Measurements from ENCODE around the gene ASB13. TPM values are rescaled to one million over a fixed set of nuclear protein-coding genes. Genes with fewer than 3 reads are reported as not detected.

ASB13 gene
- polyA plus RNA-seq, 1 donor from 2014 or later = 5.6 TPM

DNA sequence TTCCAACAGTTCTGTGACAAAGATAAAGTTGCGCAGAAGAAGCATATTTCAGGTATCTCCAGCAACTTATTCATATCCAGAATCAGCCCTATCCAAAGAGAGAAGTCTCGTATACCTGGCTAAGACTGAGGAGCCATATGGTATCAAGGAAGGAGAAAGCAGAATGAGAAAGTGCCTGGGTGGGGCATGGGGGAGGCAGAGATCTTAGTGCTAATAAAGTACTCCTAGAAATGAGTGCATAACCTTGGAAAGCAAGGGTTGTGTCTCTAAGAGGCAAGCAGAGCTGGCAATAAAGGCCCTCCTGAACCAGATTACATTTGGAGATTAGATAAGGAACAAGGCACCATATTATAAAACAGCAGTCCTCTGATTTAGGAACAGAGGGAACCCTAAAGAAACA lies 30.9 kb upstream of the ASB13 start:
- Histone ChIP-seq H3F3A (ENCODE audit: insufficient read depth, low read length, poor library complexity, severe bottlenecking) (no peaks in the 10 kb centered on the region), H3K9me2 (ENCODE audit: insufficient read depth, low read length) (no peaks in the 10 kb centered on the region), H3K79me2 (replicated peaks; ENCODE audit: insufficient read depth, low read length) (peaks cover 4% of the 10 kb centered on the region), H3K36me3 (ENCODE audit: insufficient read depth, low read length) (no peaks in the 10 kb centered on the region), H3K9ac (ENCODE audit: low read length) (no peak overlapping the region), H3K4me3 (ENCODE audit: low read length) (no peak overlapping the region), H3K9me3 (ENCODE audit: low read length) (no peaks in the 10 kb centered on the region), H3K27me3 (ENCODE audit: insufficient read depth, low read depth, low read length) (no peaks in the 10 kb centered on the region), H3K4me2 (ENCODE audit: low read length) (no peak overlapping the region), H3K27ac (ENCODE audit: low read length) (no peak overlapping the region), H2AFZ (ENCODE audit: low read depth, low read length) (no peak overlapping the region), H4K20me1 (ENCODE audit: insufficient read depth) (no peaks in the 10 kb centered on the region)
- TF ChIP-seq RAD21 (conservative IDR thresholded peaks at IDR 0.05) = no peak
- TF ChIP-seq, protein P1, sequence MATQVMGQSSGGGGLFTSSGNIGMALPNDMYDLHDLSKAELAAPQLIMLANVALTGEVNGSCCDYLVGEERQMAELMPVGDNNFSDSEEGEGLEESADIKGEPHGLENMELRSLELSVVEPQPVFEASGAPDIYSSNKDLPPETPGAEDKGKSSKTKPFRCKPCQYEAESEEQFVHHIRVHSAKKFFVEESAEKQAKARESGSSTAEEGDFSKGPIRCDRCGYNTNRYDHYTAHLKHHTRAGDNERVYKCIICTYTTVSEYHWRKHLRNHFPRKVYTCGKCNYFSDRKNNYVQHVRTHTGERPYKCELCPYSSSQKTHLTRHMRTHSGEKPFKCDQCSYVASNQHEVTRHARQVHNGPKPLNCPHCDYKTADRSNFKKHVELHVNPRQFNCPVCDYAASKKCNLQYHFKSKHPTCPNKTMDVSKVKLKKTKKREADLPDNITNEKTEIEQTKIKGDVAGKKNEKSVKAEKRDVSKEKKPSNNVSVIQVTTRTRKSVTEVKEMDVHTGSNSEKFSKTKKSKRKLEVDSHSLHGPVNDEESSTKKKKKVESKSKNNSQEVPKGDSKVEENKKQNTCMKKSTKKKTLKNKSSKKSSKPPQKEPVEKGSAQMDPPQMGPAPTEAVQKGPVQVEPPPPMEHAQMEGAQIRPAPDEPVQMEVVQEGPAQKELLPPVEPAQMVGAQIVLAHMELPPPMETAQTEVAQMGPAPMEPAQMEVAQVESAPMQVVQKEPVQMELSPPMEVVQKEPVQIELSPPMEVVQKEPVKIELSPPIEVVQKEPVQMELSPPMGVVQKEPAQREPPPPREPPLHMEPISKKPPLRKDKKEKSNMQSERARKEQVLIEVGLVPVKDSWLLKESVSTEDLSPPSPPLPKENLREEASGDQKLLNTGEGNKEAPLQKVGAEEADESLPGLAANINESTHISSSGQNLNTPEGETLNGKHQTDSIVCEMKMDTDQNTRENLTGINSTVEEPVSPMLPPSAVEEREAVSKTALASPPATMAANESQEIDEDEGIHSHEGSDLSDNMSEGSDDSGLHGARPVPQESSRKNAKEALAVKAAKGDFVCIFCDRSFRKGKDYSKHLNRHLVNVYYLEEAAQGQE (IDR thresholded peaks at IDR 0.05; ENCODE audit: borderline replicate concordance) = no peak
- no peak for TF ChIP-seq EZH2 (IDR thresholded peaks at IDR 0.05; ENCODE audit: borderline replicate concordance, insufficient read depth, low read length, poor library complexity, severe bottlenecking)
- TF ChIP-seq SMC3 (conservative IDR thresholded peaks at IDR 0.05; ENCODE audit: poor library complexity) = no peak
- no peak for TF ChIP-seq TAF1 (IDR thresholded peaks at IDR 0.05; ENCODE audit: low read depth)
- no peak for TF ChIP-seq POLR2AphosphoS5 (IDR thresholded peaks at IDR 0.05)
- TF ChIP-seq MXI1 (conservative IDR thresholded peaks at IDR 0.05; ENCODE audit: poor library complexity, severe bottlenecking) = no peak
- no peak for TF ChIP-seq EP300 (conservative IDR thresholded peaks at IDR 0.05; ENCODE audit: poor library complexity, severe bottlenecking)
- TF ChIP-seq, protein P2, sequence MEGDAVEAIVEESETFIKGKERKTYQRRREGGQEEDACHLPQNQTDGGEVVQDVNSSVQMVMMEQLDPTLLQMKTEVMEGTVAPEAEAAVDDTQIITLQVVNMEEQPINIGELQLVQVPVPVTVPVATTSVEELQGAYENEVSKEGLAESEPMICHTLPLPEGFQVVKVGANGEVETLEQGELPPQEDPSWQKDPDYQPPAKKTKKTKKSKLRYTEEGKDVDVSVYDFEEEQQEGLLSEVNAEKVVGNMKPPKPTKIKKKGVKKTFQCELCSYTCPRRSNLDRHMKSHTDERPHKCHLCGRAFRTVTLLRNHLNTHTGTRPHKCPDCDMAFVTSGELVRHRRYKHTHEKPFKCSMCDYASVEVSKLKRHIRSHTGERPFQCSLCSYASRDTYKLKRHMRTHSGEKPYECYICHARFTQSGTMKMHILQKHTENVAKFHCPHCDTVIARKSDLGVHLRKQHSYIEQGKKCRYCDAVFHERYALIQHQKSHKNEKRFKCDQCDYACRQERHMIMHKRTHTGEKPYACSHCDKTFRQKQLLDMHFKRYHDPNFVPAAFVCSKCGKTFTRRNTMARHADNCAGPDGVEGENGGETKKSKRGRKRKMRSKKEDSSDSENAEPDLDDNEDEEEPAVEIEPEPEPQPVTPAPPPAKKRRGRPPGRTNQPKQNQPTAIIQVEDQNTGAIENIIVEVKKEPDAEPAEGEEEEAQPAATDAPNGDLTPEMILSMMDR (IDR thresholded peaks at IDR 0.05; ENCODE audit: poor library complexity, severe bottlenecking) = no peak

DNA sequence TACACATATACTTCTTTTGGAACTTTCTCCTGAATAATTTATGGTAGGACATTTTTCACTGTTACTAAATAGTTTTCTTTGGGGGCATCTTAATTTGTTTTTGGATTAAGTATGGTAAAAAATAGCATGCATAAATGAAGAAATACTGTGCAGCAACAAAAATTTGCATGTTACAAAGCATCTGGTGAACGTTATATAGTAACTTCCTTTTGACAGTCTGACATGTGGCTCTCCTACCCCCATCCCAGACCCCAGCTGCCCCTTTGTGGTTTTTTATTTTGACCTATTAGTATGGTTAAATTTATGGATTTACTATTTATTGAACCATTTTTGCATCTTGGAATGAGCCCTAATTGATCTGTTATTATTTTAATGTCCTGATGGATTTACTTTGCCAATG lies 28.2 kb upstream of the ASB13 start:
- no peaks in the 10 kb centered on the region for H3F3A ChIP-seq (ENCODE audit: insufficient read depth, low read length, poor library complexity, severe bottlenecking)
- no peaks in the 10 kb centered on the region for H3K9me3 ChIP-seq (ENCODE audit: low read length)
- H3K79me2 ChIP-seq (replicated peaks; ENCODE audit: insufficient read depth, low read length) = peaks cover 4% of the 10 kb centered on the region
- no peak overlapping the region for H2AFZ ChIP-seq (ENCODE audit: low read depth, low read length)
- H3K9ac ChIP-seq (ENCODE audit: low read length) = no peak overlapping the region
- no peaks in the 10 kb centered on the region for H3K27me3 ChIP-seq (ENCODE audit: insufficient read depth, low read depth, low read length)
- H3K36me3 ChIP-seq (ENCODE audit: insufficient read depth, low read length) = no peaks in the 10 kb centered on the region
- no peak overlapping the region for H3K27ac ChIP-seq (ENCODE audit: low read length)
- H3K4me3 ChIP-seq (ENCODE audit: low read length) = no peak overlapping the region
- TF ChIP-seq TAF1 (IDR thresholded peaks at IDR 0.05; ENCODE audit: low read depth) = no peak
- TF ChIP-seq POLR2AphosphoS5 (IDR thresholded peaks at IDR 0.05) = no peak
- TF ChIP-seq, protein P2 (IDR thresholded peaks at IDR 0.05; ENCODE audit: poor library complexity, severe bottlenecking) = no peak
- no peak for TF ChIP-seq EP300 (conservative IDR thresholded peaks at IDR 0.05; ENCODE audit: poor library complexity, severe bottlenecking)
- TF ChIP-seq, protein P1 (IDR thresholded peaks at IDR 0.05; ENCODE audit: borderline replicate concordance) = no peak
- TF ChIP-seq EZH2 (IDR thresholded peaks at IDR 0.05; ENCODE audit: borderline replicate concordance, insufficient read depth, low read length, poor library complexity, severe bottlenecking) = no peak
- TF ChIP-seq RAD21 (conservative IDR thresholded peaks at IDR 0.05) = no peak
- TF ChIP-seq SMC3 (conservative IDR thresholded peaks at IDR 0.05; ENCODE audit: poor library complexity) = no peak
- TF ChIP-seq MXI1 (conservative IDR thresholded peaks at IDR 0.05; ENCODE audit: poor library complexity, severe bottlenecking) = no peak
- H3K4me2 ChIP-seq (ENCODE audit: low read length) = no peak overlapping the region
- no peaks in the 10 kb centered on the region for H3K9me2 ChIP-seq (ENCODE audit: insufficient read depth, low read length)
- H4K20me1 ChIP-seq (ENCODE audit: insufficient read depth) = no peaks in the 10 kb centered on the region
